ENCODE data around the gene RSPH1. TPM values are rescaled to one million over a fixed set of nuclear protein-coding genes. Genes with fewer than 3 reads are reported as not detected.

The RSPH1 gene
- total RNA-seq, 3 donors from 2014 or later: 0.48 to 2.3 (median 0.88) TPM

GRCh38 chr21:42447182-42447581, 48.8 kb downstream of the RSPH1 start:
- Histone ChIP-seq H3K9me3 (no peaks in the 10 kb centered on the region), H3K36me3 (no peaks in the 10 kb centered on the region)
- intact Hi-C loops (cut with DNase I; ENCODE audit: low total_unique reads): loop anchor here (2.0 kb wide), 1 partner anchor 302 kb away; no protein-coding TSS in a partner anchor

GRCh38 chr21:42446531-42446930, 49.5 kb downstream of the RSPH1 start:
- Histone ChIP-seq H3K27ac (no peak overlapping the region), H3K36me3 (no peaks in the 10 kb centered on the region), H3K9me3 (no peaks in the 10 kb centered on the region), H3K27me3 (no peaks in the 10 kb centered on the region), H3K4me1 (no peaks in the 10 kb centered on the region), H3K4me3 (no peak overlapping the region)
- TF ChIP-seq POLR2A (IDR thresholded peaks at IDR 0.05) (no peak), POLR2AphosphoS5 (IDR thresholded peaks at IDR 0.05) (no peak), CTCF (IDR thresholded peaks at IDR 0.05) (no peak)
- DNase-seq (ENCODE audit: low spot score in 2 of 2): no peak
- intact Hi-C loops (cut with DNase I; ENCODE audit: low total_unique reads): loop anchor here (2.0 kb wide), 1 partner anchor 302 kb away; no protein-coding TSS in a partner anchor

More at GRCh38 chr21:42447182-42447581, 48.8 kb downstream of the RSPH1 start:
- DNase-seq (ENCODE audit: low spot score in 2 of 2): no peak
- TF ChIP-seq POLR2A (IDR thresholded peaks at IDR 0.05) (no peak), POLR2AphosphoS5 (IDR thresholded peaks at IDR 0.05) (no peak), CTCF (IDR thresholded peaks at IDR 0.05) (no peak)
- no peak overlapping the region for H3K4me3 ChIP-seq
- no peaks in the 10 kb centered on the region for H3K27me3 ChIP-seq
- no peak overlapping the region for H3K27ac ChIP-seq
- no peaks in the 10 kb centered on the region for H3K4me1 ChIP-seq

- Histone ChIP-seq H3K4me1 (no peaks in the 10 kb centered on the region), H3K4me3 (no peak overlapping the region), H3K27me3 (no peaks in the 10 kb centered on the region), H3K9me3 (no peaks in the 10 kb centered on the region), H3K36me3 (no peaks in the 10 kb centered on the region), H3K27ac (no peak overlapping the region)
- TF ChIP-seq POLR2A (IDR thresholded peaks at IDR 0.05) (no peak), CTCF (IDR thresholded peaks at IDR 0.05) (no peak), POLR2AphosphoS5 (IDR thresholded peaks at IDR 0.05) (no peak)
- DNase-seq (ENCODE audit: low spot score in 2 of 2): no peak
- intact Hi-C loops (cut with DNase I; ENCODE audit: low total_unique reads): no loop called here
Measured at GRCh38 chr21:42445311-42445710, 50.7 kb downstream of the RSPH1 start.

- TF ChIP-seq POLR2AphosphoS5 (IDR thresholded peaks at IDR 0.05) (no peak), POLR2A (IDR thresholded peaks at IDR 0.05) (no peak), CTCF (IDR thresholded peaks at IDR 0.05) (no peak)
- H3K36me3 ChIP-seq: no peaks in the 10 kb centered on the region
- H3K4me3 ChIP-seq: no peak overlapping the region
- H3K9me3 ChIP-seq: no peaks in the 10 kb centered on the region
- H3K27ac ChIP-seq: no peak overlapping the region
- DNase-seq (ENCODE audit: low spot score in 2 of 2): no peak
- no peaks in the 10 kb centered on the region for H3K4me1 ChIP-seq
- intact Hi-C loops (cut with DNase I; ENCODE audit: low total_unique reads): no loop called here
- no peaks in the 10 kb centered on the region for H3K27me3 ChIP-seq
Measured at GRCh38 chr21:42444745-42445059, 51.3 kb downstream of the RSPH1 start.

GRCh38 chr21:42443876-42444744, 51.9 kb downstream of the RSPH1 start:
- Histone ChIP-seq H3K9me3 (no peaks in the 10 kb centered on the region), H3K4me1 (no peaks in the 10 kb centered on the region), H3K27me3 (no peaks in the 10 kb centered on the region), H3K27ac (no peak overlapping the region), H3K4me3 (no peak overlapping the region), H3K36me3 (no peaks in the 10 kb centered on the region)
- no peak for DNase-seq (ENCODE audit: low spot score in 2 of 2)
- no peak for TF ChIP-seq POLR2AphosphoS5 (IDR thresholded peaks at IDR 0.05)
- no peak for TF ChIP-seq CTCF (IDR thresholded peaks at IDR 0.05)
- TF ChIP-seq POLR2A (IDR thresholded peaks at IDR 0.05): no peak
- intact Hi-C loops (cut with DNase I; ENCODE audit: low total_unique reads): no loop called here
